SK-N-SH treated with all-trans-retinoic acid at 6 μM for 48 hours (cell line): ENCODE measurements around the gene INMT.

Source experiments
- ARNTL ChIP-seq: fragments of 450-650 bp; formaldehyde crosslinking; IDR thresholded peaks from 2 replicates; pipeline ENCODE4 v1.5.0; 2020; ENCODE audit warnings: low read depth, mild to moderate bottlenecking, moderate library complexity, borderline replicate concordance
- CREB5 ChIP-seq: fragments of 250-450 bp; sonication (Bioruptor Pico); IDR thresholded peaks from 2 replicates; pipeline ENCODE4 v1.5.1; 2020; ENCODE audit warnings: low read depth, mild to moderate bottlenecking, moderate library complexity
- CSRNP3 ChIP-seq: fragments of 250-450 bp; sonication (Bioruptor Pico); IDR thresholded peaks from 2 replicates; pipeline ENCODE4 v1.5.1; 2021; ENCODE audit warnings: mild to moderate bottlenecking, moderate library complexity
- ESRRG ChIP-seq: fragments of 250-450 bp; sonication (Bioruptor Pico); IDR thresholded peaks from 2 replicates; pipeline ENCODE4 v1.6.1; 2021; ENCODE audit warnings: mild to moderate bottlenecking
- GLIS3 ChIP-seq: fragments of 250-450 bp; sonication (Bioruptor Pico); IDR thresholded peaks from 2 replicates; pipeline ENCODE4 v1.5.0; 2020; ENCODE audit warnings: mild to moderate bottlenecking, moderate library complexity
- ISL1 ChIP-seq: fragments of 250-450 bp; sonication (Bioruptor Pico); IDR thresholded peaks from 2 replicates; pipeline ENCODE4 v2.1.2; 2022; ENCODE audit warnings: mild to moderate bottlenecking, moderate library complexity
- POU6F1 ChIP-seq: fragments of 250-450 bp; sonication (Bioruptor Pico); IDR thresholded peaks from 2 replicates; pipeline ENCODE4 v1.8.0; 2021; ENCODE audit warnings: low read depth, mild to moderate bottlenecking, moderate library complexity, borderline replicate concordance
- PPARA ChIP-seq: fragments of 250-450 bp; sonication (Bioruptor Pico); IDR thresholded peaks from 2 replicates; pipeline ENCODE4 v1.5.0; 2020; ENCODE audit warnings: mild to moderate bottlenecking, borderline replicate concordance
- RARB ChIP-seq: fragments of 250-450 bp; sonication (Bioruptor Pico); IDR thresholded peaks from 2 replicates; pipeline ENCODE4 v1.8.0; 2021; ENCODE audit warnings: mild to moderate bottlenecking, moderate library complexity
- TCF4 ChIP-seq: fragments of 250-450 bp; sonication (Bioruptor Pico); IDR thresholded peaks from 2 replicates; pipeline ENCODE4 v1.8.0; 2021; ENCODE audit warnings: mild to moderate bottlenecking, moderate library complexity, borderline replicate concordance
- TSHZ2 ChIP-seq: fragments of 250-450 bp; sonication (Bioruptor Pico); IDR thresholded peaks from 2 replicates; pipeline ENCODE4 v1.5.0; 2020; ENCODE audit warnings: mild to moderate bottlenecking, moderate library complexity
- ZFP30 ChIP-seq: fragments of 450-650 bp; formaldehyde crosslinking; IDR thresholded peaks from 2 replicates; pipeline ENCODE4 v1.5.0; 2022; ENCODE audit warnings: mild to moderate bottlenecking, moderate library complexity
- ZNF70 ChIP-seq: fragments of 450-650 bp; formaldehyde crosslinking; IDR thresholded peaks from 2 replicates; pipeline ENCODE4 v1.5.0; 2020; ENCODE audit warnings: mild to moderate bottlenecking, moderate library complexity
- ZNF8 ChIP-seq: fragments of 450-650 bp; formaldehyde crosslinking; IDR thresholded peaks from 2 replicates; pipeline ENCODE4 v1.5.0; 2020; ENCODE audit warnings: mild to moderate bottlenecking, moderate library complexity

GRCh38 chr7:30735631-30736030 lies 16.3 kb upstream of the INMT start:
- no peak for TF ChIP-seq TCF4
- no peak for TF ChIP-seq ISL1
- no peak for TF ChIP-seq GLIS3
- no peak for TF ChIP-seq ZNF8 (CRISPR knock-in tag)
- TF ChIP-seq ZNF70 (CRISPR knock-in tag) = no peak
- TF ChIP-seq ZFP30 (CRISPR knock-in tag) = no peak
- no peak for TF ChIP-seq RARB
- TF ChIP-seq TSHZ2 (CRISPR knock-in tag) = no peak
- no peak for TF ChIP-seq ESRRG (CRISPR knock-in tag)
- TF ChIP-seq ARNTL (CRISPR knock-in tag) = no peak
- TF ChIP-seq POU6F1 = no peak
- TF ChIP-seq CSRNP3 (CRISPR knock-in tag) = no peak
- no peak for TF ChIP-seq CREB5 (CRISPR knock-in tag)
- no peak for TF ChIP-seq PPARA (CRISPR knock-in tag)
